CD14-positive monocyte (primary cell): ENCODE measurements around the gene STXBP4. TPM values are rescaled to one million over a fixed set of nuclear protein-coding genes. Genes with fewer than 3 reads are reported as not detected.
"Not testable (repeated sequence)": the region's sequence is repeated elsewhere in the genome, so short reads cannot be mapped to it uniquely, and the experiment has no call there.

Source experiments
- DNase-seq, 3 donors: peaks; one replicate each; pipeline ENCODE4 v3.0.0-alpha.2; 2011 to 2022
- H2AFZ ChIP-seq: 2 replicates; pipeline ENCODE4 v1.6.0; 2012; ENCODE audit warnings: mild to moderate bottlenecking, low read depth, low read length, inconsistent platforms; ENCODE audit not compliant: insufficient read depth, poor library complexity, severe bottlenecking
- H3K27ac ChIP-seq, 2 donors: 1 replicate in 1 of 2; 2 replicates in 1 of 2; pipeline ENCODE4 v1.5.1; 2012 to 2013; ENCODE audit warnings: low read length in 2 of 2, control low read depth in 1 of 2, inconsistent platforms in 1 of 2, low read depth in 1 of 2, mild to moderate bottlenecking in 1 of 2
- H3K27me3 ChIP-seq, 2 donors: one replicate each; pipeline versions ENCODE4 v1.6.0 to v1.6.1; 2011 to 2013; ENCODE audit warnings: low read length in 2 of 2; ENCODE audit not compliant: control insufficient read depth in 2 of 2, insufficient read depth in 2 of 2
- H3K36me3 ChIP-seq, 2 donors: replicated peaks in 1 of 2; 1 replicate in 1 of 2; 2 replicates in 1 of 2; pipeline versions ENCODE4 v1.5.1 to v1.6.1; 2012 to 2013; ENCODE audit warnings: low read length in 2 of 2, control low read depth in 1 of 2, inconsistent platforms in 1 of 2, mild to moderate bottlenecking in 1 of 2; ENCODE audit not compliant: insufficient read depth in 2 of 2, control insufficient read depth in 1 of 2
- H3K4me1 ChIP-seq, 2 donors: 1 replicate in 1 of 2; 2 replicates in 1 of 2; pipeline versions ENCODE4 v1.5.1 to v1.6.1; 2012 to 2013; ENCODE audit warnings: low read length in 2 of 2, control low read depth in 1 of 2, inconsistent platforms in 1 of 2, mild to moderate bottlenecking in 1 of 2, moderate library complexity in 1 of 2; ENCODE audit not compliant: insufficient read depth in 2 of 2, control insufficient read depth in 1 of 2
- H3K4me2 ChIP-seq: replicated peaks from 2 replicates; pipeline ENCODE3; 2012; ENCODE audit warnings: low read length, moderate library complexity, mild to moderate bottlenecking; ENCODE audit not compliant: poor library complexity, severe bottlenecking; ENCODE audit errors: extremely low read depth
- H3K4me3 ChIP-seq, 3 experiments: fragments of 200-600 bp in 1 of 3; sonication (generic) in 1 of 3; replicated peaks in 1 of 3; 1 replicate in 2 of 3; 2 replicates in 1 of 3; pipeline ENCODE4 v1.5.1; 2011 to 2013; ENCODE audit warnings: low read length in 3 of 3, mild to moderate bottlenecking in 3 of 3, control low read depth in 2 of 3, low read depth in 2 of 3, inconsistent platforms in 1 of 3, moderate library complexity in 1 of 3
- H3K79me2 ChIP-seq: 2 replicates; pipeline ENCODE4 v1.6.0; 2012; ENCODE audit warnings: mild to moderate bottlenecking, control low read depth, inconsistent platforms, low read length, moderate library complexity; ENCODE audit not compliant: insufficient read depth
- H3K9ac ChIP-seq: 2 replicates; pipeline ENCODE4 v1.6.0; 2017; ENCODE audit warnings: low read length, mild to moderate bottlenecking; ENCODE audit not compliant: insufficient read depth, poor library complexity, severe bottlenecking
- H3K9me3 ChIP-seq, 2 donors: replicated peaks in 1 of 2; 1 replicate in 1 of 2; 2 replicates in 1 of 2; pipeline versions ENCODE4 v1.5.1 to v1.6.1; 2012 to 2013; ENCODE audit warnings: low read length in 2 of 2, control low read depth in 1 of 2; ENCODE audit not compliant: control insufficient read depth in 1 of 2, insufficient read depth in 1 of 2
- H4K20me1 ChIP-seq: 2 replicates; pipeline ENCODE4 v1.6.0; 2012; ENCODE audit warnings: mild to moderate bottlenecking, low read length, control low read depth, moderate library complexity; ENCODE audit not compliant: insufficient read depth
- H3K27ac Mint-ChIP-seq, 7 donors: one replicate each; pipeline ENCODE4 v1.8.0; 2020; ENCODE audit warnings: mild to moderate bottlenecking in 7 of 7, mixed read lengths in 7 of 7, moderate library complexity in 6 of 7, inconsistent platforms in 2 of 7
- H3K27me3 Mint-ChIP-seq, 3 donors: one replicate each; pipeline ENCODE4 v1.8.0; 2021 to 2022; ENCODE audit warnings: low read depth in 3 of 3, mild to moderate bottlenecking in 3 of 3, mixed read lengths in 3 of 3, moderate library complexity in 3 of 3, inconsistent platforms in 1 of 3
- H3K36me3 Mint-ChIP-seq, 2 donors: one replicate each; pipeline ENCODE4 v1.8.0; 2020; ENCODE audit warnings: mixed read lengths in 2 of 2, inconsistent platforms in 1 of 2, mild to moderate bottlenecking in 1 of 2
- H3K4me1 Mint-ChIP-seq: one replicate; pipeline ENCODE4 v1.8.0; 2020; ENCODE audit warnings: mild to moderate bottlenecking, mixed read lengths
- H3K4me3 Mint-ChIP-seq, 2 donors: one replicate each; pipeline ENCODE4 v1.8.0; 2020; ENCODE audit warnings: mild to moderate bottlenecking in 2 of 2, mixed read lengths in 2 of 2, moderate library complexity in 1 of 2
- H3K9me3 Mint-ChIP-seq, 7 donors: one replicate each; pipeline ENCODE4 v1.8.0; 2020 to 2022; ENCODE audit warnings: mixed read lengths in 7 of 7, mild to moderate bottlenecking in 6 of 7, moderate library complexity in 6 of 7, inconsistent platforms in 2 of 7
- CTCF ChIP-seq: fragments of 200-600 bp; IDR thresholded peaks from one replicate; pipeline ENCODE4 v1.8.0; 2022; ENCODE audit warnings: antibody characterized with exemption, mild to moderate bottlenecking
- WGBS: methylation state at CpG from one replicate; pipeline ENCODE4 v1.1.5; 2013; ENCODE audit warnings: missing lambda C conversion rate; ENCODE audit not compliant: insufficient coverage; 5-methylcytosine and 5-hydroxymethylcytosine counted together
- intact Hi-C, 2 donors: fragments of 100-400 bp; cut with micrococcal nuclease; formaldehyde crosslinking; loops; one replicate each; pipeline versions ENCODE4 v1.15.0 to v1.15.1; 2023
- polyA plus RNA-seq, 3 donors: library from polyadenylated mRNA; depleted of rRNA in 1 of 3; unstranded in 2 of 3; stranded (reverse) in 1 of 3; fragments of 300-500 nt in 2 of 3; fragments of >200 nt in 1 of 3; fragmentation: Illumina TruSeq in 2 of 3; gene quantifications; 1 replicate in 2 of 3; 2 replicates in 1 of 3; pipeline ENCODE4 v1.2.3, GENCODE V29; 2012 to 2021

The STXBP4 gene
- polyA plus RNA-seq, 3 donors: 0.27 to 1.8 (median 0.44) TPM

GRCh38 chr17:55072898-55073297 is 104.3 kb downstream of the STXBP4 start:
- Mint-ChIP-seq H3K4me3 (no peak overlapping the region), H3K36me3 (no peaks in the 10 kb centered on the region), H3K4me1 (no peaks in the 10 kb centered on the region), H3K27ac (no peak overlapping the region), H3K27me3 (peaks cover 0 to 2% (median 2%) of the 10 kb centered on the region in 3 donors), H3K9me3 (no peaks in the 10 kb centered on the region)
- Histone ChIP-seq H3K27me3 (no peaks in the 10 kb centered on the region), H3K79me2 (no peaks in the 10 kb centered on the region), H3K36me3 (no peaks in the 10 kb centered on the region), H3K4me1 (no peaks in the 10 kb centered on the region), H3K4me2 (no peak overlapping the region), H3K27ac (no peak overlapping the region), H2AFZ (no peak overlapping the region), H3K9me3 (no peaks in the 10 kb centered on the region), H4K20me1 (no peaks in the 10 kb centered on the region), H3K9ac (no peak overlapping the region), H3K4me3 (no peak overlapping the region)
- intact Hi-C loops: no loop called here
- DNase-seq: no peak
- WGBS: 89% methylated on average over 2 of the region's 4 CpGs
- TF ChIP-seq CTCF: no peak

GRCh38 chr17:55073467-55073866 is 104.9 kb downstream of the STXBP4 start:
- H3K79me2 ChIP-seq, H3K27ac ChIP-seq, H3K36me3 Mint-ChIP-seq, H3K4me1 Mint-ChIP-seq, H3K9me3 Mint-ChIP-seq, H3K27ac Mint-ChIP-seq, H3K4me3 ChIP-seq, H4K20me1 ChIP-seq, intact Hi-C loops, H3K4me3 Mint-ChIP-seq, H3K9ac ChIP-seq, H3K36me3 ChIP-seq, H3K4me1 ChIP-seq, H3K4me2 ChIP-seq, DNase-seq, H3K9me3 ChIP-seq, H2AFZ ChIP-seq, H3K27me3 Mint-ChIP-seq, H3K27me3 ChIP-seq: not testable (repeated sequence)
- no CpG with 5 or more reads among the region's 4 CpGs for WGBS
